Loucy (cell line): ENCODE results near the gene H2BK1.

Source experiments
- CTCF ChIP-seq: fragments of 200-600 bp; sonication (generic); conservative IDR thresholded peaks from 2 replicates; pipeline ENCODE4 v1.5.1; 2014; ENCODE audit warnings: mild to moderate bottlenecking, antibody characterized with exemption, low read length
- EZH2phosphoT487 ChIP-seq: fragments of 200-600 bp; IDR thresholded peaks from 2 replicates; pipeline ENCODE4 v1.6.1; 2018; ENCODE audit warnings: antibody characterized with exemption, mild to moderate bottlenecking, moderate library complexity, borderline replicate concordance

- no peak for TF ChIP-seq CTCF
- no peak for TF ChIP-seq EZH2phosphoT487
Measured at GRCh38 chr7:151255390-151255789, 45.1 kb upstream of the H2BK1 start.
